ENCODE data around the gene ASB13. TPM values are rescaled to one million over a fixed set of nuclear protein-coding genes. Genes with fewer than 3 reads are reported as not detected.

Gene ASB13
- total RNA-seq: 10 to 100 TPM in 5 of 8 experiments, 1 to 10 TPM in 3; 7.2 to 22.3 (median 10.8) TPM

GRCh38 chr10:5666008-5666840 is at the start of gene ASB13:
Gene ASB13, minus strand, starts transcription at chr10:5666595. Its CDS starts 44 bp downstream, at chr10:5666551.
- 0 to 4% (median 1%) methylated on average over 2 to 14 of the region's 112 CpGs; no CpG with 5 or more reads in 4 of the 10 experiments for WGBS, 10 experiments
- ATAC-seq (replicated peaks in 6 of 8): peak; percentile 88 to 95 (median 90)
- Histone ChIP-seq H3K4me1 (replicated peaks in 1 of 2) (peaks cover 8 to 10% of the 10 kb centered on the region in 2 donors), H3K27ac (peak within 1 kb of the TSS in 1 of 2 donors; percentile 35), H3K4me3 (peak within 1 kb of the TSS; percentile 51 to 87 (median 57))
- in situ Hi-C loops (cut with MboI; ENCODE audit: low pct_unique_long_range_greater_than_20kb in 2 of 9, low sequenced_read_pairs in 9 of 9, unreplicated experiment in 9 of 9): no loop called here

GRCh38 chr10:5711642-5712041 is 45.2 kb upstream of the ASB13 start:
- Histone ChIP-seq H3K4me1 (replicated peaks in 1 of 2) (no peaks in the 10 kb centered on the region), H3K4me3 (no peak overlapping the region), H3K27ac (no peak overlapping the region)
- 72 to 100% (median 86%) methylated on average over 2 to 4 of the region's 4 CpGs for WGBS, 10 experiments
- in situ Hi-C loops (cut with MboI; ENCODE audit: low pct_unique_long_range_greater_than_20kb in 2 of 9, low sequenced_read_pairs in 9 of 9, unreplicated experiment in 9 of 9): no loop called here
- no peak for ATAC-seq (replicated peaks in 6 of 8)

- WGBS, 10 experiments: 9 to 100% (median 93%) methylated on average over 1 of the region's 1 CpG; no CpG with 5 or more reads in 1 of the 10 experiments
- no peaks in the 10 kb centered on the region for H3K4me1 ChIP-seq (replicated peaks in 1 of 2)
- in situ Hi-C loops (cut with MboI; ENCODE audit: low pct_unique_long_range_greater_than_20kb in 2 of 9, low sequenced_read_pairs in 9 of 9, unreplicated experiment in 9 of 9): no loop called here
- ATAC-seq (replicated peaks in 6 of 8): peak in 2 of 8 experiments; percentile 23 to 33
- H3K27ac ChIP-seq: no peak overlapping the region
- no peak overlapping the region for H3K4me3 ChIP-seq
These were observed 44.5 kb upstream of the ASB13 start for GRCh38 chr10:5710859-5711258.

- Histone ChIP-seq H3K4me3 (no peak overlapping the region), H3K27ac (no peak overlapping the region), H3K4me1 (replicated peaks in 1 of 2) (no peaks in the 10 kb centered on the region)
- in situ Hi-C loops (cut with MboI; ENCODE audit: low pct_unique_long_range_greater_than_20kb in 2 of 9, low sequenced_read_pairs in 9 of 9, unreplicated experiment in 9 of 9): no loop called here
- ATAC-seq (replicated peaks in 6 of 8): no peak
- 78 to 100% (median 100%) methylated on average over 1 to 2 of the region's 2 CpGs; no CpG with 5 or more reads in 1 of the 10 experiments for WGBS, 10 experiments
These were observed 43.5 kb upstream of the ASB13 start for GRCh38 chr10:5709865-5710264.

GRCh38 chr10:5708356-5708755 is 42.0 kb upstream of the ASB13 start:
- ATAC-seq (replicated peaks in 6 of 8): no peak
- H3K4me3 ChIP-seq: no peak overlapping the region
- in situ Hi-C loops (cut with MboI; ENCODE audit: low pct_unique_long_range_greater_than_20kb in 2 of 9, low sequenced_read_pairs in 9 of 9, unreplicated experiment in 9 of 9): no loop called here
- H3K27ac ChIP-seq: no peak overlapping the region
- no peaks in the 10 kb centered on the region for H3K4me1 ChIP-seq (replicated peaks in 1 of 2)

GRCh38 chr10:5698062-5698461 is 31.7 kb upstream of the ASB13 start:
- 60 to 100% (median 100%) methylated on average over 1 of the region's 1 CpG; no CpG with 5 or more reads in 4 of the 10 experiments for WGBS, 10 experiments
- Histone ChIP-seq H3K4me1 (replicated peaks in 1 of 2) (peaks cover 2 to 13% of the 10 kb centered on the region in 2 donors), H3K27ac (no peak overlapping the region), H3K4me3 (no peak overlapping the region)
- in situ Hi-C loops (cut with MboI; ENCODE audit: low pct_unique_long_range_greater_than_20kb in 2 of 9, low sequenced_read_pairs in 9 of 9, unreplicated experiment in 9 of 9): no loop called here
- ATAC-seq (replicated peaks in 6 of 8): no peak

GRCh38 chr10:5697342-5697741 is 30.9 kb upstream of the ASB13 start:
- in situ Hi-C loops (cut with MboI; ENCODE audit: low pct_unique_long_range_greater_than_20kb in 2 of 9, low sequenced_read_pairs in 9 of 9, unreplicated experiment in 9 of 9): no loop called here
- Histone ChIP-seq H3K27ac (no peak overlapping the region), H3K4me3 (no peak overlapping the region), H3K4me1 (replicated peaks in 1 of 2) (peaks cover 4 to 13% of the 10 kb centered on the region in 2 donors)
- ATAC-seq (replicated peaks in 6 of 8): no peak
- 90 to 100% (median 100%) methylated on average over 1 to 2 of the region's 2 CpGs; no CpG with 5 or more reads in 3 of the 10 experiments for WGBS, 10 experiments

GRCh38 chr10:5694573-5694972 is 28.2 kb upstream of the ASB13 start:
- in situ Hi-C loops (cut with MboI; ENCODE audit: low pct_unique_long_range_greater_than_20kb in 2 of 9, low sequenced_read_pairs in 9 of 9, unreplicated experiment in 9 of 9): no loop called here
- Histone ChIP-seq H3K27ac (no peak overlapping the region), H3K4me1 (replicated peaks in 1 of 2) (peaks cover 8 to 10% of the 10 kb centered on the region in 2 donors), H3K4me3 (no peak overlapping the region)
- ATAC-seq (replicated peaks in 6 of 8): peak in 1 of 8 experiments; percentile 29
- WGBS, 10 experiments: 0 to 100% (median 86%) methylated on average over 1 of the region's 1 CpG; no CpG with 5 or more reads in 5 of the 10 experiments

- peak; percentile 81 to 98 (median 94) for ATAC-seq (replicated peaks in 6 of 8)
- in situ Hi-C loops (cut with MboI; ENCODE audit: low pct_unique_long_range_greater_than_20kb in 2 of 9, low sequenced_read_pairs in 9 of 9, unreplicated experiment in 9 of 9): no loop called here
- WGBS, 10 experiments: 2 to 100% (median 20%) methylated on average over 1 to 11 of the region's 49 CpGs; no CpG with 5 or more reads in 3 of the 10 experiments
These were observed 26.3 kb upstream of the ASB13 start for GRCh38 chr10:5692461-5693358.

GRCh38 chr10:5691786-5692185 is 25.4 kb upstream of the ASB13 start:
- 56 to 100% (median 87%) methylated on average over 1 to 4 of the region's 8 CpGs; no CpG with 5 or more reads in 2 of the 10 experiments for WGBS, 10 experiments
- in situ Hi-C loops (cut with MboI; ENCODE audit: low pct_unique_long_range_greater_than_20kb in 2 of 9, low sequenced_read_pairs in 9 of 9, unreplicated experiment in 9 of 9): no loop called here
- Histone ChIP-seq H3K4me3 (peak overlapping the region in 3 of 5 donors; percentile 43 to 47 (median 46)), H3K4me1 (replicated peaks in 1 of 2) (peaks cover 5 to 10% of the 10 kb centered on the region in 2 donors), H3K27ac (no peak overlapping the region)
- no peak for ATAC-seq (replicated peaks in 6 of 8)

More at GRCh38 chr10:5692461-5693358, 26.3 kb upstream of the ASB13 start:
- peaks cover 5 to 10% of the 10 kb centered on the region in 2 donors for H3K4me1 ChIP-seq (replicated peaks in 1 of 2)
- peak overlapping the region; percentile 32 to 47 (median 43) for H3K4me3 ChIP-seq
- H3K27ac ChIP-seq: peak overlapping the region; percentile 28 to 65

GRCh38 chr10:5688587-5688986 is 22.2 kb upstream of the ASB13 start:
- in situ Hi-C loops (cut with MboI; ENCODE audit: low pct_unique_long_range_greater_than_20kb in 2 of 9, low sequenced_read_pairs in 9 of 9, unreplicated experiment in 9 of 9): no loop called here
- no peak overlapping the region for H3K27ac ChIP-seq
- no peak overlapping the region for H3K4me3 ChIP-seq
- ATAC-seq (replicated peaks in 6 of 8): no peak
- WGBS, 10 experiments: 81 to 100% (median 100%) methylated on average over 1 to 3 of the region's 3 CpGs; no CpG with 5 or more reads in 2 of the 10 experiments
- H3K4me1 ChIP-seq (replicated peaks in 1 of 2): peaks cover 7 to 19% of the 10 kb centered on the region in 2 donors

GRCh38 chr10:5685764-5686240 is 19.4 kb upstream of the ASB13 start:
- Histone ChIP-seq H3K4me1 (replicated peaks in 1 of 2) (peaks cover 2 to 9% of the 10 kb centered on the region in 2 donors), H3K4me3 (peak overlapping the region; percentile 53 to 88 (median 75)), H3K27ac (no peak overlapping the region)
- WGBS, 10 experiments: 0 to 25% (median 4%) methylated on average over 1 to 10 of the region's 10 CpGs
- ATAC-seq (replicated peaks in 6 of 8): no peak
- in situ Hi-C loops (cut with MboI; ENCODE audit: low pct_unique_long_range_greater_than_20kb in 2 of 9, low sequenced_read_pairs in 9 of 9, unreplicated experiment in 9 of 9): no loop called here

Measured in motor neuron (in vitro differentiated cells).